Activated CD8-positive, alpha-beta memory T cell treated with anti-CD3 and anti-CD28 coated beads, Interleukin-2, amount 50 U/mL, for 48 hours (primary cell): Measurements from ENCODE around the gene CRPPA.
"Not testable (repeated sequence)": the region's sequence is repeated elsewhere in the genome, so short reads cannot be mapped to it uniquely, and the experiment has no call there.

Source experiments
- DNase-seq: peaks from one replicate; pipeline ENCODE4 v3.0.0-alpha.2; 2020

CRPPA gene

GRCh38 chr7:16396766-16397500 lies 24.4 kb downstream of the CRPPA start:
- no peak for DNase-seq

GRCh38 chr7:16395121-16395520 lies 26.2 kb downstream of the CRPPA start:
- DNase-seq: no peak

GRCh38 chr7:16393862-16394422 lies 27.4 kb downstream of the CRPPA start:
- DNase-seq: no peak

- DNase-seq: no peak
Observed at GRCh38 chr7:16392990-16393523, 28.3 kb downstream of the CRPPA start.

GRCh38 chr7:16383786-16384185 lies 37.6 kb downstream of the CRPPA start:
- DNase-seq: not testable (repeated sequence)

GRCh38 chr7:16383103-16383502 lies 38.2 kb downstream of the CRPPA start:
- not testable (repeated sequence) for DNase-seq
